Keratinocyte (primary cell): ENCODE measurements around the gene ATP6V0A4.

Source experiments
- EZH2 ChIP-seq: IDR thresholded peaks from one replicate; pipeline ENCODE4 v1.6.1; 2012; ENCODE audit warnings: inconsistent platforms, mild to moderate bottlenecking, low read length, moderate library complexity
- TF ChIP-seq, protein P1 (sequence below), 3 experiments: IDR thresholded peaks in 1 of 3; conservative IDR thresholded peaks in 1 of 3; optimal IDR thresholded peaks in 1 of 3; 2 replicates in 2 of 3; 3 replicates in 1 of 3; pipeline versions ENCODE3 to v1.5.1; 2011; ENCODE audit warnings: low read length in 3 of 3, mild to moderate bottlenecking in 3 of 3, moderate library complexity in 2 of 3, control low read depth in 1 of 3, inconsistent platforms in 1 of 3; ENCODE audit not compliant: insufficient read depth in 2 of 3; ENCODE audit errors: extremely low read depth in 1 of 3

DNA sequence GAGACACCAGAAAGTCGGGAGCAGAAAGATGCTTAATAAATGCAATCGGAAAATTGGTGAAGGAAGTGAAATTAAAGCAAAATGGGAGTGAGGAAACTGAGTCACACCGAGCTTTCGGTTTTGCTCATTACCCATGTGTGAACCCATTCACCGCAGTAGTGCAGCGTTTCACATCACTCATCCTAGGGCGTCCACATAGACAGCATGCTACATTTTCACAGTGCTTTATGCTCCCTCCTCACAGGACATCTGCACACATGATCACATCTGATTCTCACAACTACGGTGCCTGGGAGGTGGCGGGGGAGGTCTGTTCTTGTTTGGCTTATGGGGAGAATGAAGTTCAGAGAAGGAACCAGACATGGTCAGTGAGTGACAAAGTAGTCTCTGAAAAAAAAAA is 36.6 kb upstream of the ATP6V0A4 start:
- TF ChIP-seq, protein P1, sequence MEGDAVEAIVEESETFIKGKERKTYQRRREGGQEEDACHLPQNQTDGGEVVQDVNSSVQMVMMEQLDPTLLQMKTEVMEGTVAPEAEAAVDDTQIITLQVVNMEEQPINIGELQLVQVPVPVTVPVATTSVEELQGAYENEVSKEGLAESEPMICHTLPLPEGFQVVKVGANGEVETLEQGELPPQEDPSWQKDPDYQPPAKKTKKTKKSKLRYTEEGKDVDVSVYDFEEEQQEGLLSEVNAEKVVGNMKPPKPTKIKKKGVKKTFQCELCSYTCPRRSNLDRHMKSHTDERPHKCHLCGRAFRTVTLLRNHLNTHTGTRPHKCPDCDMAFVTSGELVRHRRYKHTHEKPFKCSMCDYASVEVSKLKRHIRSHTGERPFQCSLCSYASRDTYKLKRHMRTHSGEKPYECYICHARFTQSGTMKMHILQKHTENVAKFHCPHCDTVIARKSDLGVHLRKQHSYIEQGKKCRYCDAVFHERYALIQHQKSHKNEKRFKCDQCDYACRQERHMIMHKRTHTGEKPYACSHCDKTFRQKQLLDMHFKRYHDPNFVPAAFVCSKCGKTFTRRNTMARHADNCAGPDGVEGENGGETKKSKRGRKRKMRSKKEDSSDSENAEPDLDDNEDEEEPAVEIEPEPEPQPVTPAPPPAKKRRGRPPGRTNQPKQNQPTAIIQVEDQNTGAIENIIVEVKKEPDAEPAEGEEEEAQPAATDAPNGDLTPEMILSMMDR (optimal IDR thresholded peaks at IDR 0.05 in 1 of 3, IDR thresholded peaks at IDR 0.05 in 1 of 3, conservative IDR thresholded peaks at IDR 0.05 in 1 of 3; ENCODE audit: extremely low read depth in 1 of 3, insufficient read depth in 2 of 3, low read length in 3 of 3): no peak
- no peak for TF ChIP-seq EZH2
